ENCODE data around the gene AK1.

Gene AK1

DNA sequence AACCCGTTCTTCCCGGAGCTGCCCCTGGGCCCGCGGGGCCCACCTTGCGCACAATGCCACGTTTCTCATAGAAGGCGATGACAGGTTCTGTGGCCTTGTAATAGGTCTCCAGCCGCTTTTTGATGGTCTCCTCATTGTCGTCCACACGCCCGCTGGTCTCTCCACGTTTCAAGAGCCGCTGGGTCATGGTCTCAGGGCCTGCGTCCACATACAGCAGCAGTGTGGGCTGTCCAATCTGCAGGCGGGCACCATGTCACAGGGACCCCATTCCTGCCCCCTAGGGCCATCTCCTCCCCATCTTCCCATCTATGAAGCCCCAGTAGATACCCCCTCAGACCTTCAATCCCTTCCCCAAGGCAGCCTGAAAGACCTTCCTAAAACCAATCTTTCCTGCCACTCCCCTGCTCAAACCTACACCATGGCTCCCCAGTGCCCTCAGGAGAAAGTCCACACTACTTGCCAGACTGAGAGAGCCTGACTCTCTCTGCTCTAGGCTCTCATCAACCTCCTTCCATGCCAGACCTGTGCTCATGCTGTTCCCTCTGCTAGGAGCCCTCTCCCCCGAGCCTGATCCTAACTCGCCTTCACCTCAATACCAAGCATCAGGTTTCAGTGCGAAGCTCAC lies 9.1 kb downstream of the AK1 start:
- DNase-seq (ENCODE audit: low read depth in 2 of 2): no peak

- DNase-seq (ENCODE audit: low read depth in 2 of 2): no peak
Measured at GRCh38 chr9:127867356-127868277, 9.9 kb downstream of the AK1 start.

GRCh38 chr9:127866535-127866934 lies 10.9 kb downstream of the AK1 start:
- no peak for DNase-seq (ENCODE audit: low read depth in 2 of 2)

GRCh38 chr9:127865645-127866464 lies 11.6 kb downstream of the AK1 start:
- no peak for DNase-seq (ENCODE audit: low read depth in 2 of 2)

- DNase-seq (ENCODE audit: low read depth in 2 of 2): no peak
Measured at GRCh38 chr9:127863191-127863621, 14.3 kb downstream of the AK1 start.

- peak; percentile 14 to 24 for DNase-seq (ENCODE audit: low read depth in 2 of 2)
Measured at GRCh38 chr9:127862075-127863011, 15.1 kb downstream of the AK1 start.

DNA sequence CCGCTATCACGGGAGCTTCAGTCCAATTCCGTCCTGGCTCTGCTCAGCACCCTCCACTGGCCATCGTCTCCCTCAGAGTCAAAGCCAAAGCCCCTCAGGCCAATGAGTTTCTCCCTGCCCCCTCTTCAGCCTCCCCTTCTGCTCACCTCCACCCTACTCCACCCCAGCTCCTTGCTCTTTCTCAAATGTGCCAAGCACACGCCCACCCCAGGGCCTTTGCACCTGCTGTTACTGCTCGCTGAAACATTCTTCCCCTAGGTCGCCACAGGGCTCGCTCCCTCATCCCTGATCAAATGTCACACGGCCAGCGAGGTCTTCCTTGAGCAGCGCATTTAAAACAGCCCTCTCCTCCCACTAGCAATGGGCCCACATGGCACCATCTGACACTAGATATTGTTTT lies 16.7 kb downstream of the AK1 start:
- no peak for DNase-seq (ENCODE audit: low read depth in 2 of 2)

DNA sequence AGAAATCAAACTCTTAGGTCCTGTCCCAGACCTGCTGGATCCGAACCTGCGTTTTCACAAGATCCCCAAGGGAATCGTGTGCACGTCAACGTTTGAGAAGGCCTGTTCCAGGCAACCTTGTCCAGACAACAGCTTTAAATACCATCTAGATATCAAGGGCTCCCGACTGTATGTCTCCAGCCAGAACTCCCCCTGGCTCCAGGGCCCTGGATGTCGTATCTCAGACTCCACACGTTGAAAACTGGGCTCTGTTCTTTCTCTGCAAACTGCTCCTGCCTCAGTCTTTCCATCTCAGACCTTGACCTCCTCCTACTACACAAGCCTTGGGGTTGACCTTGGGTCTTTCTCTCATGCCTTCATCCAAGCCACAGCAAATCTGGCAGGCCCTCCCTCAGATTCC lies 17.2 kb downstream of the AK1 start:
- no peak for DNase-seq (ENCODE audit: low read depth in 2 of 2)

GRCh38 chr9:127858041-127858512 lies 19.4 kb downstream of the AK1 start:
- no peak for DNase-seq (ENCODE audit: low read depth in 2 of 2)

DNA sequence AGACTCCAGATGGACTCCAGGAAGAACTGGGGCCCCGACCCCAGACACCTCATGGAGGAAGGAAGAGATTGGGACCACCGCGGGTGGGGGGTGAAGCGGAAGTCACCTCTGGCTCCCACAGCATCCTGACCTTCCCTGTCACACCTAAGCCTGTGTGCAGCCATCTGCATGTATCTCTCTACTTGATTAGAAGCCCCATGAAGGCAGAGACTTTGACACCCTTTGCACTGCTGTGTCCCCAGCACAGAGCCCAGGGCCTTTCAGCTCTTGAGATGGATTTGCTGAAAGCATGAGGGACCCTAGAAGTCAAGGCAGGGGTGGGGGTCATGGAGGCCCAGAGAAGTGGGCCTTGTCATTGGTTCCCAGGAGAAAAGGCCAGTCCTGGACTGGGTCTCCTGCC lies 20.2 kb downstream of the AK1 start:
- no peak for DNase-seq (ENCODE audit: low read depth in 2 of 2)

- DNase-seq (ENCODE audit: low read depth in 2 of 2): no peak
Measured at GRCh38 chr9:127856729-127857116, 20.8 kb downstream of the AK1 start.

- no peak for DNase-seq (ENCODE audit: low read depth in 2 of 2)
Measured at GRCh38 chr9:127856094-127856728, 21.3 kb downstream of the AK1 start.

DNA sequence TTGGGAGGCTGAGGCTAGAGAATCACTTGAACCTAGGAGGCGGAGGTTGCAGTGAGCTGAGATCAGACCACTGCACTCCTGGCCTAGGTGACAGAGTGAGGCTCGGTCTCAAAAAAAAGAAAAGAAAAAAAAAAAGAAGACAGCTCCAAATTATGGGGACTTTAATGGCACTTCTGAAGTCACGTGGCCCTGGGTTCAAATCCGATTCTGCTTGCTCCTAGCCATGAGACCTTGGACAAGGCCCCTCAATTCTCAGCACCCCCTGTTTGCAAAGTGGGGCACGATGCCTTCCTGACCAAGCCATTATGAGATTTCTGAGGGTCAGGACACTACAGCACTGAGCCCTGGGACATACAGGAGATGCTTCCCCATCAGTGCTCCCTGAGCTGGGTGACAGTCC lies 22.0 kb downstream of the AK1 start:
- no peak for DNase-seq (ENCODE audit: low read depth in 2 of 2)

DNA sequence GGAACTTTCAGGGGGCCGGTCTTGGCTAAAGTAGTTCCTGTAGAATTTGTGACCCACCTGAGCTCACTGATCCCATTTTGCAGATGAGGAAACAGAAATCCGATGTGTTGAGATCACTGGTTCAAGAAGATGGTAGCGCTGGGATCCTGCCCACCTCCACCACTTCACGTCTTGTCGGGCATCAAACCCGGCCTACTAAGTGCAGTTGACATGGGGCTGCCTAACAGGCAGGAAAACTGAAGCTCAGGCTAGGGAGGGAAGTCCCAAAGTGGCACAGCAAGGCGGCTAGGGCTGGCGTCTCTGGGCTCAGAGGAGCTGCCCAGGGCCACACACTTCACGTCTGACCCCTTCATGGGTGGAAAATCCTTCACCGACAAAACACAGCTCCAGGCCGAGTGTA lies 22.5 kb downstream of the AK1 start:
- no peak for DNase-seq (ENCODE audit: low read depth in 2 of 2)

DNA sequence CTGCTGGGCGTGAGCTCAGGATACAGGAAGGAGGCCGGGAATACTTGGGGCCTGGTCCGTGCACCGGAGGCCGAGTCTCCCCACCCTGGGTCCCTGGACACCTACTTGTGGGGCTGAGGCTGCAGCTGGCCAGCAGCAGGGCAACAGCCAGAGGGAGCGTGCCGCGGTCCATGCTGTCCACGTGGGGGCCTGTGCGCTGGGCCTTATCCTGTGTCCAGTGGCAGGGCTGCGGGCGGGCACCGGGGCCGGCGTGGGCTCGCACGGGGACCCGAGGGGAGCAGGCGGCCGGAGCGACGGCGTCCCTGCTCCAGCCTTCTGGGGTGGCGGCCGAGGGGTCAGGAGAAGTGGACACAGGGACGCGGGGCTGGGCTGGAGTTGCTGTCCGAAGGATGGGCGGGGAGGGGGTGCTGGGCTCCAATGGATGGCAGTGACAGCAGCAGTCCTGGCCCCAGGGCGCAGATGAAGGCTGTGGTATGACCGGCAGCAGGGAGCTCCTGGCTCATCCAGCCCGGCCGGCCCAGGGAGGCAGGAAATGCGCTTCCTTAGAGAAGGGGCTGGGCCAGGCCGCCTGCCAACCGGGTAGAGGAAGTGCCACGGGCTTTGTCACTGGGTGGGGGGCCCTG lies 23.2 kb downstream of the AK1 start, which contains the start of gene ENG:
ENG (minus strand) TSS at position 475 of the 623 bp plus-strand sequence; CDS start at position 172, 303 bp downstream.
- no peak for DNase-seq (ENCODE audit: low read depth in 2 of 2)

GRCh38 chr9:127853312-127854183 lies 23.9 kb downstream of the AK1 start:
- no peak for DNase-seq (ENCODE audit: low read depth in 2 of 2)

GRCh38 chr9:127852829-127853228 lies 24.6 kb downstream of the AK1 start:
- DNase-seq (ENCODE audit: low read depth in 2 of 2): no peak

- no peak for DNase-seq (ENCODE audit: low read depth in 2 of 2)
Measured at GRCh38 chr9:127850286-127850830, 27.1 kb downstream of the AK1 start.
